WTC11 (cell line): Measurements from ENCODE around the gene CELF2. TPM values are rescaled to one million over a fixed set of nuclear protein-coding genes. Genes with fewer than 3 reads are reported as not detected.

ENCODE experiments used
- ATAC-seq: fragments of 200-7000 bp; cut with Tn5 transposase; 2 replicates; pipeline ENCODE4 v1.10.0; 2021; ENCODE audit warnings: mild to moderate bottlenecking, moderate library complexity
- CTCF ChIA-PET: fragments of 300-600 bp; sonication (Branson Sonifier 250); formaldehyde crosslinking; loops from one replicate; lab custom pipeline; 2021; ENCODE audit warnings: antibody characterized with exemption; lab: Charles Lee
- POLR2A ChIA-PET: fragments of 350-600 bp; sonication (Branson Sonifier 250); formaldehyde crosslinking; loops from one replicate; lab custom pipeline; 2021; ENCODE audit warnings: antibody characterized with exemption; lab: Charles Lee
- DNase-seq: peaks from one replicate; pipeline ENCODE4 v3.0.0; 2021; ENCODE audit warnings: low spot score
- H3K27ac Mint-ChIP-seq: 2 replicates; pipeline ENCODE4 v1.8.0; 2021; ENCODE audit warnings: mixed read lengths
- H3K27me3 Mint-ChIP-seq: 2 replicates; pipeline ENCODE4 v1.8.0; 2021; ENCODE audit warnings: low read depth, mild to moderate bottlenecking, moderate library complexity, mixed read lengths
- H3K36me3 Mint-ChIP-seq: 2 replicates; pipeline ENCODE4 v1.8.0; 2021; ENCODE audit warnings: mixed read lengths
- H3K4me1 Mint-ChIP-seq: 2 replicates; pipeline ENCODE4 v1.8.0; 2022; ENCODE audit warnings: mixed read lengths
- H3K4me3 Mint-ChIP-seq: 2 replicates; pipeline ENCODE4 v1.8.0; 2021; ENCODE audit warnings: mild to moderate bottlenecking, moderate library complexity, mixed read lengths
- H3K9me3 Mint-ChIP-seq: 2 replicates; pipeline ENCODE4 v1.8.0; 2021; ENCODE audit warnings: mixed read lengths
- CBFB ChIP-seq: sonication (generic); formaldehyde crosslinking; IDR thresholded peaks from 2 replicates; pipeline ENCODE4 v1.8.1; 2022; ENCODE audit warnings: mild to moderate bottlenecking, low read depth, missing genetic modification reagents
- EMX1 ChIP-seq: fragments of 250-450 bp; sonication (Bioruptor Pico); IDR thresholded peaks from 2 replicates; pipeline ENCODE4 v1.8.0; 2021; ENCODE audit warnings: mild to moderate bottlenecking
- GRHL2 ChIP-seq: fragments of 250-450 bp; sonication (Bioruptor Pico); IDR thresholded peaks from 2 replicates; pipeline ENCODE4 v1.8.0; 2022; ENCODE audit warnings: mild to moderate bottlenecking, moderate library complexity; ENCODE audit not compliant: insufficient replicate concordance, severe bottlenecking
- GTF2I ChIP-seq: fragments of 250-450 bp; sonication (Bioruptor Pico); conservative IDR thresholded peaks from 2 replicates; pipeline ENCODE4 v1.4.0; 2021; ENCODE audit warnings: mild to moderate bottlenecking
- NFE2L1 ChIP-seq: sonication (generic); formaldehyde crosslinking; IDR thresholded peaks from 2 replicates; pipeline ENCODE4 v1.8.1; 2023; ENCODE audit warnings: missing genetic modification reagents
- NR2C2 ChIP-seq: sonication (generic); formaldehyde crosslinking; IDR thresholded peaks from 2 replicates; pipeline ENCODE4 v1.8.0; 2022; ENCODE audit warnings: mild to moderate bottlenecking, missing genetic modification reagents
- TP53 ChIP-seq: sonication (generic); formaldehyde crosslinking; IDR thresholded peaks from 2 replicates; pipeline ENCODE4 v1.8.1; 2023; ENCODE audit warnings: mild to moderate bottlenecking, missing genetic modification reagents
- ZNF121 ChIP-seq: sonication (generic); formaldehyde crosslinking; IDR thresholded peaks from 2 replicates; pipeline ENCODE4 v1.8.0; 2023; ENCODE audit warnings: missing genetic modification reagents
- ZNF263 ChIP-seq: sonication (generic); formaldehyde crosslinking; IDR thresholded peaks from 2 replicates; pipeline ENCODE4 v1.8.1; 2022; ENCODE audit warnings: low read depth, mild to moderate bottlenecking, moderate library complexity, missing genetic modification reagents
- total RNA-seq: library from RNA; stranded (reverse); gene quantifications from 3 replicates; pipeline ENCODE4 v1.2.3, GENCODE V29; 2021
- TF ChIP-seq, protein P1 (sequence below): sonication (generic); formaldehyde crosslinking; IDR thresholded peaks from 2 replicates; pipeline ENCODE4 v1.8.0; 2022; ENCODE audit warnings: missing genetic modification reagents
- TF ChIP-seq, protein P2 (sequence below): sonication (generic); formaldehyde crosslinking; IDR thresholded peaks from 2 replicates; pipeline ENCODE4 v1.8.1; 2022; ENCODE audit warnings: mild to moderate bottlenecking, moderate library complexity, missing genetic modification reagents
- TF ChIP-seq, protein P3 (sequence below): sonication (generic); formaldehyde crosslinking; IDR thresholded peaks from 2 replicates; pipeline ENCODE4 v1.8.1; 2023; ENCODE audit warnings: mild to moderate bottlenecking, missing genetic modification reagents, moderate library complexity
- TF ChIP-seq, protein P4 (sequence below): sonication (generic); formaldehyde crosslinking; IDR thresholded peaks from 2 replicates; pipeline ENCODE4 v1.8.1; 2022; ENCODE audit warnings: missing genetic modification reagents, borderline replicate concordance
- TF ChIP-seq, protein P5 (sequence below): fragments of 200-600 bp; IDR thresholded peaks from 2 replicates; pipeline ENCODE4 v1.8.0; 2022; ENCODE audit warnings: antibody characterized with exemption
- TF ChIP-seq, protein P6 (sequence below): sonication (generic); formaldehyde crosslinking; IDR thresholded peaks from 2 replicates; pipeline ENCODE4 v1.8.0; 2022; ENCODE audit warnings: mild to moderate bottlenecking, missing genetic modification reagents
- TF ChIP-seq, protein P7 (sequence below): sonication (generic); formaldehyde crosslinking; IDR thresholded peaks from 2 replicates; pipeline ENCODE4 v1.8.1; 2023; ENCODE audit warnings: mild to moderate bottlenecking, missing genetic modification reagents

The CELF2 gene
- total RNA-seq, 1 experiment from 2014 or later, result 24.6 TPM

DNA sequence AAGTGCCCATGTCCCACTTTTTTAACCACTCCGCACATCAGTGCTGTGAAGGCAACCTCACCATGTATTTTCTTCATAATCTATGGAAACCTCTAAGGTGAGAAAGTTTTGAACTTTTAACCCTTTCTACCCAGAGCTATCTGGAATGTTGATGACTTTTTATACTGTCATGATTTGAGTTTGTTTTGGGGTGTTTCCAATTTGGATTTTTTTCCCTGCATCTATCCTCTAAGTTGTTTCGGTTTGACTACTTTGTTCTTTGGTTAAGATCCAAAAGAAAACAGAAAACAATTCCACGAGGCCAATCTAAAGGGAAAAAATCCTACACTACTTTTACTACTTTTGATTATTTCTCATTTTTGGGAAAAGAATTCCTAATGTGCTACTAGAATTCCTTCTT lies 314.1 kb downstream of the CELF2 start (continued):
- no peak for TF ChIP-seq CBFB (CRISPR knock-in tag)
- TF ChIP-seq, all 79 proteins: peak for 0

DNA sequence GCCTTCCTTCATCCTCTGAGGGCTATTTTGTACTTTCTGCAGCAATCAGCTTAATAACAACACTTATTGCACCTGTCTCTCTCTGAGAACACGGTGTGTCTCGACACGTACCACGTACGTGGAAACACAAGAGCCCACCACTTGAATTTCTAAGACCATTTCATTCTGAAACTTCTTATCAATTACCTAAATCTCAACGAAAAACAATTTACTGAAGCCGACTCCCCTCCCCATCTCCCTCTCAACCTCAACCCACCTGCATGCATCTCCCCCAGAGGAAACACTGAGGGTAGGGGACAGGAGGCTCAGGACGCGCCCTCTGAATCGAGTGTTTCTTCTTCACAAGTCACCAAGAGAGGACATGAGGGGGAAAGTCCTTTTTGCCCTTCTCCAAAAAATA lies 315.2 kb downstream of the CELF2 start:
- POLR2A ChIA-PET, result no interaction called here
- Mint-ChIP-seq H3K36me3 (no peaks in the 10 kb centered on the region), H3K27ac (peak overlapping the region; percentile 1; the same call in 1 of the 2 replicates), H3K4me3 (no peak overlapping the region), H3K4me1 (peaks cover 61% of the 10 kb centered on the region), H3K27me3 (no peaks in the 10 kb centered on the region), H3K9me3 (no peaks in the 10 kb centered on the region)
- CTCF ChIA-PET, result no interaction called here
- ATAC-seq, result no peak
- TF ChIP-seq ZNF121 (CRISPR knock-in tag), result no peak
- TF ChIP-seq NFE2L1 (CRISPR knock-in tag), result no peak
- TF ChIP-seq ZNF263 (CRISPR knock-in tag), result no peak
- TF ChIP-seq GRHL2 (CRISPR knock-in tag), result no peak
- no peak for TF ChIP-seq TP53
- TF ChIP-seq, protein P1, sequence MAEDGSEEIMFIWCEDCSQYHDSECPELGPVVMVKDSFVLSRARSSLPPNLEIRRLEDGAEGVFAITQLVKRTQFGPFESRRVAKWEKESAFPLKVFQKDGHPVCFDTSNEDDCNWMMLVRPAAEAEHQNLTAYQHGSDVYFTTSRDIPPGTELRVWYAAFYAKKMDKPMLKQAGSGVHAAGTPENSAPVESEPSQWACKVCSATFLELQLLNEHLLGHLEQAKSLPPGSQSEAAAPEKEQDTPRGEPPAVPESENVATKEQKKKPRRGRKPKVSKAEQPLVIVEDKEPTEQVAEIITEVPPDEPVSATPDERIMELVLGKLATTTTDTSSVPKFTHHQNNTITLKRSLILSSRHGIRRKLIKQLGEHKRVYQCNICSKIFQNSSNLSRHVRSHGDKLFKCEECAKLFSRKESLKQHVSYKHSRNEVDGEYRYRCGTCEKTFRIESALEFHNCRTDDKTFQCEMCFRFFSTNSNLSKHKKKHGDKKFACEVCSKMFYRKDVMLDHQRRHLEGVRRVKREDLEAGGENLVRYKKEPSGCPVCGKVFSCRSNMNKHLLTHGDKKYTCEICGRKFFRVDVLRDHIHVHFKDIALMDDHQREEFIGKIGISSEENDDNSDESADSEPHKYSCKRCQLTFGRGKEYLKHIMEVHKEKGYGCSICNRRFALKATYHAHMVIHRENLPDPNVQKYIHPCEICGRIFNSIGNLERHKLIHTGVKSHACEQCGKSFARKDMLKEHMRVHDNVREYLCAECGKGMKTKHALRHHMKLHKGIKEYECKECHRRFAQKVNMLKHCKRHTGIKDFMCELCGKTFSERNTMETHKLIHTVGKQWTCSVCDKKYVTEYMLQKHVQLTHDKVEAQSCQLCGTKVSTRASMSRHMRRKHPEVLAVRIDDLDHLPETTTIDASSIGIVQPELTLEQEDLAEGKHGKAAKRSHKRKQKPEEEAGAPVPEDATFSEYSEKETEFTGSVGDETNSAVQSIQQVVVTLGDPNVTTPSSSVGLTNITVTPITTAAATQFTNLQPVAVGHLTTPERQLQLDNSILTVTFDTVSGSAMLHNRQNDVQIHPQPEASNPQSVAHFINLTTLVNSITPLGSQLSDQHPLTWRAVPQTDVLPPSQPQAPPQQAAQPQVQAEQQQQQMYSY (CRISPR knock-in tag), result no peak
- no peak for TF ChIP-seq NR2C2 (CRISPR knock-in tag)
- TF ChIP-seq, protein P2, sequence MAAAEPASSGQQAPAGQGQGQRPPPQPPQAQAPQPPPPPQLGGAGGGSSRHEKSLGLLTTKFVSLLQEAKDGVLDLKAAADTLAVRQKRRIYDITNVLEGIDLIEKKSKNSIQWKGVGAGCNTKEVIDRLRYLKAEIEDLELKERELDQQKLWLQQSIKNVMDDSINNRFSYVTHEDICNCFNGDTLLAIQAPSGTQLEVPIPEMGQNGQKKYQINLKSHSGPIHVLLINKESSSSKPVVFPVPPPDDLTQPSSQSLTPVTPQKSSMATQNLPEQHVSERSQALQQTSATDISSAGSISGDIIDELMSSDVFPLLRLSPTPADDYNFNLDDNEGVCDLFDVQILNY, result no peak
- no peak for TF ChIP-seq EMX1
- no peak for TF ChIP-seq GTF2I (CRISPR knock-in tag)
- TF ChIP-seq, protein P3, sequence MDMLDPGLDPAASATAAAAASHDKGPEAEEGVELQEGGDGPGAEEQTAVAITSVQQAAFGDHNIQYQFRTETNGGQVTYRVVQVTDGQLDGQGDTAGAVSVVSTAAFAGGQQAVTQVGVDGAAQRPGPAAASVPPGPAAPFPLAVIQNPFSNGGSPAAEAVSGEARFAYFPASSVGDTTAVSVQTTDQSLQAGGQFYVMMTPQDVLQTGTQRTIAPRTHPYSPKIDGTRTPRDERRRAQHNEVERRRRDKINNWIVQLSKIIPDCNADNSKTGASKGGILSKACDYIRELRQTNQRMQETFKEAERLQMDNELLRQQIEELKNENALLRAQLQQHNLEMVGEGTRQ, result no peak
- TF ChIP-seq, protein P4, sequence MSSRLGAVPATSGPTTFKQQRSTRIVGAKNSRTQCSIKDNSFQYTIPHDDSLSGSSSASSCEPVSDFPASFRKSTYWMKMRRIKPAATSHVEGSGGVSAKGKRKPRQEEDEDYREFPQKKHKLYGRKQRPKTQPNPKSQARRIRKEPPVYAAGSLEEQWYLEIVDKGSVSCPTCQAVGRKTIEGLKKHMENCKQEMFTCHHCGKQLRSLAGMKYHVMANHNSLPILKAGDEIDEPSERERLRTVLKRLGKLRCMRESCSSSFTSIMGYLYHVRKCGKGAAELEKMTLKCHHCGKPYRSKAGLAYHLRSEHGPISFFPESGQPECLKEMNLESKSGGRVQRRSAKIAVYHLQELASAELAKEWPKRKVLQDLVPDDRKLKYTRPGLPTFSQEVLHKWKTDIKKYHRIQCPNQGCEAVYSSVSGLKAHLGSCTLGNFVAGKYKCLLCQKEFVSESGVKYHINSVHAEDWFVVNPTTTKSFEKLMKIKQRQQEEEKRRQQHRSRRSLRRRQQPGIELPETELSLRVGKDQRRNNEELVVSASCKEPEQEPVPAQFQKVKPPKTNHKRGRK (CRISPR knock-in tag), result no peak
- TF ChIP-seq, protein P5, sequence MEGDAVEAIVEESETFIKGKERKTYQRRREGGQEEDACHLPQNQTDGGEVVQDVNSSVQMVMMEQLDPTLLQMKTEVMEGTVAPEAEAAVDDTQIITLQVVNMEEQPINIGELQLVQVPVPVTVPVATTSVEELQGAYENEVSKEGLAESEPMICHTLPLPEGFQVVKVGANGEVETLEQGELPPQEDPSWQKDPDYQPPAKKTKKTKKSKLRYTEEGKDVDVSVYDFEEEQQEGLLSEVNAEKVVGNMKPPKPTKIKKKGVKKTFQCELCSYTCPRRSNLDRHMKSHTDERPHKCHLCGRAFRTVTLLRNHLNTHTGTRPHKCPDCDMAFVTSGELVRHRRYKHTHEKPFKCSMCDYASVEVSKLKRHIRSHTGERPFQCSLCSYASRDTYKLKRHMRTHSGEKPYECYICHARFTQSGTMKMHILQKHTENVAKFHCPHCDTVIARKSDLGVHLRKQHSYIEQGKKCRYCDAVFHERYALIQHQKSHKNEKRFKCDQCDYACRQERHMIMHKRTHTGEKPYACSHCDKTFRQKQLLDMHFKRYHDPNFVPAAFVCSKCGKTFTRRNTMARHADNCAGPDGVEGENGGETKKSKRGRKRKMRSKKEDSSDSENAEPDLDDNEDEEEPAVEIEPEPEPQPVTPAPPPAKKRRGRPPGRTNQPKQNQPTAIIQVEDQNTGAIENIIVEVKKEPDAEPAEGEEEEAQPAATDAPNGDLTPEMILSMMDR, result no peak
- TF ChIP-seq, protein P6, sequence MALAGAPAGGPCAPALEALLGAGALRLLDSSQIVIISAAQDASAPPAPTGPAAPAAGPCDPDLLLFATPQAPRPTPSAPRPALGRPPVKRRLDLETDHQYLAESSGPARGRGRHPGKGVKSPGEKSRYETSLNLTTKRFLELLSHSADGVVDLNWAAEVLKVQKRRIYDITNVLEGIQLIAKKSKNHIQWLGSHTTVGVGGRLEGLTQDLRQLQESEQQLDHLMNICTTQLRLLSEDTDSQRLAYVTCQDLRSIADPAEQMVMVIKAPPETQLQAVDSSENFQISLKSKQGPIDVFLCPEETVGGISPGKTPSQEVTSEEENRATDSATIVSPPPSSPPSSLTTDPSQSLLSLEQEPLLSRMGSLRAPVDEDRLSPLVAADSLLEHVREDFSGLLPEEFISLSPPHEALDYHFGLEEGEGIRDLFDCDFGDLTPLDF (CRISPR knock-in tag), result no peak
- TF ChIP-seq, protein P7, sequence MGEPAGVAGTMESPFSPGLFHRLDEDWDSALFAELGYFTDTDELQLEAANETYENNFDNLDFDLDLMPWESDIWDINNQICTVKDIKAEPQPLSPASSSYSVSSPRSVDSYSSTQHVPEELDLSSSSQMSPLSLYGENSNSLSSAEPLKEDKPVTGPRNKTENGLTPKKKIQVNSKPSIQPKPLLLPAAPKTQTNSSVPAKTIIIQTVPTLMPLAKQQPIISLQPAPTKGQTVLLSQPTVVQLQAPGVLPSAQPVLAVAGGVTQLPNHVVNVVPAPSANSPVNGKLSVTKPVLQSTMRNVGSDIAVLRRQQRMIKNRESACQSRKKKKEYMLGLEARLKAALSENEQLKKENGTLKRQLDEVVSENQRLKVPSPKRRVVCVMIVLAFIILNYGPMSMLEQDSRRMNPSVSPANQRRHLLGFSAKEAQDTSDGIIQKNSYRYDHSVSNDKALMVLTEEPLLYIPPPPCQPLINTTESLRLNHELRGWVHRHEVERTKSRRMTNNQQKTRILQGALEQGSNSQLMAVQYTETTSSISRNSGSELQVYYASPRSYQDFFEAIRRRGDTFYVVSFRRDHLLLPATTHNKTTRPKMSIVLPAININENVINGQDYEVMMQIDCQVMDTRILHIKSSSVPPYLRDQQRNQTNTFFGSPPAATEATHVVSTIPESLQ, result no peak
- no peak for DNase-seq
